ENCODE measurements around the gene BDH2. TPM values are rescaled to one million over a fixed set of nuclear protein-coding genes. Genes with fewer than 3 reads are reported as not detected.

Gene BDH2
- total and polyA plus RNA-seq, 2 experiments from 2014 or later: 91.9 to 101 TPM

DNA sequence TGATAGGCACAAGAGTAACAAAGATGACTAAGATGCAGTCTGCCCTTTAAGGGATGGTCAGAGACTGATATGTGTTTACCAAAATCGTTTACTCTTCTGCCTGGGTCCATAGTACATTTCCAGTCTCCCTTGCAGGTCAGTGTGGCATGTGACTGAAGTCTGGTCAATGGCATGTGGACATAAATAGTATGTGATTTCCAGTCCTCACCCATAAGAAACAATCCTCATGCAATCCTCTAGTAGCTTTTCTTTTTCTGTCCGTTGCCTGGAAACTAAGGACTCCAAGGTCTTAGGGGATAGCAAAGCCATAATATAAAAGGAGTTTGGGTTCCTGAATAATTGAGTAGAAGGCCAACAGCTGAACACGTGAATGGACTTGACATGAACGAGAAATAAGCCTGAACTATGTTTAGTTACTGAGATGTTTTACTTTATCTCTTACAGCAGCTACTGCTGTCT, 24.2 kb downstream of the BDH2 start:
- Histone ChIP-seq H3K27me3 (no peaks in the 10 kb centered on the region), H3K36me3 (no peaks in the 10 kb centered on the region), H3K27ac (peak overlapping the region; percentile 72), H3K4me1 (ENCODE audit: low read depth) (peaks cover 6% of the 10 kb centered on the region), H3K4me3 (peak overlapping the region; percentile 57), H3K9me3 (ENCODE audit: low read depth) (no peaks in the 10 kb centered on the region)
- TF ChIP-seq, protein P1, sequence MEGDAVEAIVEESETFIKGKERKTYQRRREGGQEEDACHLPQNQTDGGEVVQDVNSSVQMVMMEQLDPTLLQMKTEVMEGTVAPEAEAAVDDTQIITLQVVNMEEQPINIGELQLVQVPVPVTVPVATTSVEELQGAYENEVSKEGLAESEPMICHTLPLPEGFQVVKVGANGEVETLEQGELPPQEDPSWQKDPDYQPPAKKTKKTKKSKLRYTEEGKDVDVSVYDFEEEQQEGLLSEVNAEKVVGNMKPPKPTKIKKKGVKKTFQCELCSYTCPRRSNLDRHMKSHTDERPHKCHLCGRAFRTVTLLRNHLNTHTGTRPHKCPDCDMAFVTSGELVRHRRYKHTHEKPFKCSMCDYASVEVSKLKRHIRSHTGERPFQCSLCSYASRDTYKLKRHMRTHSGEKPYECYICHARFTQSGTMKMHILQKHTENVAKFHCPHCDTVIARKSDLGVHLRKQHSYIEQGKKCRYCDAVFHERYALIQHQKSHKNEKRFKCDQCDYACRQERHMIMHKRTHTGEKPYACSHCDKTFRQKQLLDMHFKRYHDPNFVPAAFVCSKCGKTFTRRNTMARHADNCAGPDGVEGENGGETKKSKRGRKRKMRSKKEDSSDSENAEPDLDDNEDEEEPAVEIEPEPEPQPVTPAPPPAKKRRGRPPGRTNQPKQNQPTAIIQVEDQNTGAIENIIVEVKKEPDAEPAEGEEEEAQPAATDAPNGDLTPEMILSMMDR (IDR thresholded peaks at IDR 0.05; ENCODE audit: low read depth, low read length): no peak
- peak in 1 of 2 donors; percentile 34 for DNase-seq (ENCODE audit: low read depth in 1 of 2, low spot score in 1 of 2)

DNA sequence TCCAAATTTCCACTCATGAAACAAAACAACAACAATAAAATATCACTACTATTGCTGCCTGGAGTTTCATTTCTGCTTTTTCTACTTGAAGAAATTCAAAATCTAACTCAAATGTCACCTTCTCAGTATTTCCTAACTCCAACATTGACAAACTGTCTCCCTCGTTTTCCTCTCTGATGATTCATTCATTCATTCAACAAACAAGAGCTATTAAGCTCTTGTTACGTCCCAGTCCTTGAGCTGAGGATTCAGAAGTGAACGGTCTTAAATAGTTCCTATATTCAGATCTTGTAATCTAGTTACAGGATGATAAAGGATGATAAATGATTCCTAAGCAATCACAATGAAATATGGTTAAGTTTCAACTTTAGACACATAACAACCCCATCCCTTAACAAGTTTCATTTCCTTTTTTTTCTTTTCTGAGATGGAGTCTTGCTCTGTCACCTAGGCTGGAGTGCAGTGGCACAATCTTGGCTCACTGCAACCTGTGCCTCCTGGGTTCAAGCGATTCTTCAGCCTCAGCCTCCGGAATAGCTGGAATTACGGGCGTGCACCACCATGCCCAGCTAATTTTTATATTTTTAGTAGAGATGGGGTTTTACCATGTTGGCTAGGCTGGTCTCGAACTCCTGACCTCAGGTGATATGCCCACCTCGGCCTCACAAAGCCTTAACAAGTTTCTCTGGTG, 24.7 kb downstream of the BDH2 start:
- Histone ChIP-seq H3K27me3 (no peaks in the 10 kb centered on the region), H3K27ac (no peak overlapping the region), H3K4me1 (ENCODE audit: low read depth) (peaks cover 6% of the 10 kb centered on the region), H3K4me3 (no peak overlapping the region), H3K36me3 (no peaks in the 10 kb centered on the region), H3K9me3 (ENCODE audit: low read depth) (no peaks in the 10 kb centered on the region)
- TF ChIP-seq, protein P1 (IDR thresholded peaks at IDR 0.05; ENCODE audit: low read depth, low read length): no peak
- DNase-seq (ENCODE audit: low read depth in 1 of 2, low spot score in 1 of 2): no peak

DNA sequence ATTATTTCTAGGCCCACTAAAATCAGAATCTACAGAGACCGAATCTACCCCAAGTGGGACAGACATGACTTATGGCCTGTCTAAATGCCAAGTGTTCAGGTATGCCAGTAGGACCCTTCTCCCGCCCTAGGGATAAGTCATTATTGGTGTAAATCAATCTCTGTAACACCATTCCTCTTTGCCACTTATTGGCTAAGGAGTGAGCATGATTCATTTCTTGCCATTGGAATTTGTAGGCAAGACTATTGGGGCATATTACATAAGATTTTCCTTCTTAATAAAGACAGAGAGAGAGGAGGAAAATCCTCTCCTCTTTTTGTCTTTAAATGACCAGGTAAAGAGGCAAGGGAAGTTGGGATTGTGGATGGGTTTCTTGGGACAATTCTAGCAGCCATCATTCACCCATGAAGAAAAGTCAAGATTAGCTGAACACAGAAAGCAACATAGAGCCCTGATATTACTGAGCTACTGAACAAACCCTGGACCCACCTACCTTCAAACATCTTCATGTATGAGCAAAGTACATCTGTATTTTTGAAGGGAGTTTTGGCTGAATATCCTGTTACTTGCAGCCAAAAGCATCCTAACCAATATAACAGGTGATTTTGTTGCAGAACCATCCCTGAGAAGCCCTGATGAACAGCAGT, 25.7 kb downstream of the BDH2 start:
- no peaks in the 10 kb centered on the region for H3K36me3 ChIP-seq
- no peak for DNase-seq (ENCODE audit: low read depth in 1 of 2, low spot score in 1 of 2)
- H3K9me3 ChIP-seq (ENCODE audit: low read depth): no peaks in the 10 kb centered on the region
- peaks cover 6% of the 10 kb centered on the region for H3K4me1 ChIP-seq (ENCODE audit: low read depth)
- no peak overlapping the region for H3K4me3 ChIP-seq
- TF ChIP-seq, protein P1 (IDR thresholded peaks at IDR 0.05; ENCODE audit: low read depth, low read length): no peak
- H3K27me3 ChIP-seq: no peaks in the 10 kb centered on the region
- H3K27ac ChIP-seq: no peak overlapping the region

DNA sequence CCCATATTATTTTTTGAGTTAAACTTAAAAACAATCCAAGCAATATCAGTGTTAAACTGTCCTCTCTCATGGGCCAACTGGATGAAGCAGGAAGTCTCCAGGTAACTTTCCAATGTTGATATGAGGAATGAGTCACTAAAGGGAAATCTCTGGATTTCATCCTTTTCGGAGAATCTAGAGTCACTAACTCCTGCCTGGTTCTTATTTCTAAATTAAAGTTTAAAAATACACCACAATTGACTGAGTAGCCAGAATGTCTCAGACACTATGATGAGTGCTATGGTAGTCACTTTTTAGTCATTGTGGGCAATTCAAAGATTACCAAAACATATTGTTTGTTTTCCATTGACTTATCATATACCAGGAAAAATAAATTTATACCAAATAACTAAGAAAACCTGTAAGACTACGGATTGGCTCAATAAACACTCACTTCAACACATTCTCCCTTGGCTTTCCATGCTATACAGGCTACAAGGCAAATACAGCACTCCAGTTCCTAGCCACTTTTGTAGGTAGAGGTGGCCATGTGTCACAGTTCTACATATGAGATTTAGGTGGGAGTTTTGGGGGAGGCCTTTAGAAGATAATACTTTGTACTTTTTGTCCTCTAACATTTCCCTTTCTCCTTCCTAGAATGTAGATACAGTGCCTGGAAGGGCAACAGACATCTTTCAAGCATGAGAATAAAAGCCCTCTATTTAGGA, 31.6 kb downstream of the BDH2 start:
- no peak overlapping the region for H3K4me3 ChIP-seq
- no peaks in the 10 kb centered on the region for H3K36me3 ChIP-seq
- no peaks in the 10 kb centered on the region for H3K27me3 ChIP-seq
- no peaks in the 10 kb centered on the region for H3K9me3 ChIP-seq (ENCODE audit: low read depth)
- H3K4me1 ChIP-seq (ENCODE audit: low read depth): no peaks in the 10 kb centered on the region
- no peak for DNase-seq (ENCODE audit: low read depth in 1 of 2, low spot score in 1 of 2)
- TF ChIP-seq, protein P1 (IDR thresholded peaks at IDR 0.05; ENCODE audit: low read depth, low read length): no peak
- no peak overlapping the region for H3K27ac ChIP-seq

DNA sequence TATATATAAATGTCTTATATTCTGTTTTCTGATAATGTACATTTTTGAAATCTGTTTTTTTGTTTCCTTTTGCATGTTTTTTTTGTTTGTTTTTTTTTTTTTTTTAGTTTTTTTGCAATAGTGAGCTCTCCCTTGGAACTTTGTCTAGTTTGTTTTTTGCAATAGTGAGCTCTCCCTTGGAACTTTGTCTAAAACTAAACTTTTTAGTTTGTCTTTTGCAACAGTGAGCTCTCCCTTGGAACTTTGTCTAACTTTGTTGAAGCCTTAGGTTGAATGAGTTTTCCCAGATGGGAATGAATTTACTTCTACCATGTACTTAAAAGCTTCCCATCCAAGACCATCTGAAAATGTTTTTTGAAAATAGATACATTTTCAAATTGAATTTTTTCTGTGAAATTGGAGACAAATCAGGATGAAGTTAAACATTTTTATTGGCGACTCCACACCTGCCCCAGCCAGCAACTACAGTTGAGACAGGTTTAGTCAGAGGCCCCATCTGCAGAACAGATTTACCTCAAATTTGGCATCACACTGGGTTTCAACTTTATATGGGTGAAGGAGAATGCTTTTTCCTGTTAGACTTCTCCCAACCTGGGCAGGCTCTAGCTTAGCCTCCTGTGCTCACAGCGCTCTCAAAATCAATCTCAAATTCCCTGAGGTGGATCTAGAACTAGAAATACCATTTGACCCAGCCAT, 39.0 kb downstream of the BDH2 start:
- Histone ChIP-seq H3K27ac (no peak overlapping the region), H3K4me1 (ENCODE audit: low read depth) (no peaks in the 10 kb centered on the region)

More for the DNA sequence above, 39.0 kb downstream of the BDH2 start:
- Histone ChIP-seq H3K36me3 (no peaks in the 10 kb centered on the region), H3K4me3 (no peak overlapping the region), H3K27me3 (no peaks in the 10 kb centered on the region), H3K9me3 (ENCODE audit: low read depth) (no peaks in the 10 kb centered on the region)
- TF ChIP-seq, protein P1 (IDR thresholded peaks at IDR 0.05; ENCODE audit: low read depth, low read length): no peak
- no peak for DNase-seq (ENCODE audit: low read depth in 1 of 2, low spot score in 1 of 2)

All from cardiac muscle cell (in vitro differentiated cells and primary cell).